Ascending aorta (tissue), 2 donors: ENCODE results near the gene NRXN2. TPM values are rescaled to one million over a fixed set of nuclear protein-coding genes. Genes with fewer than 3 reads are reported as not detected.

Experiments
- DNase-seq, 2 donors: peaks; one replicate each; pipeline ENCODE4 v3.0.0-alpha.2; 2019; ENCODE audit warnings: low spot score in 2 of 2
- H3K27ac ChIP-seq, 2 donors: fragments of 200-600 bp; sonication (generic); one replicate each; pipeline ENCODE4 v1.5.1; 2016 to 2017; ENCODE audit warnings: mild to moderate bottlenecking in 1 of 2
- H3K27me3 ChIP-seq: fragments of 200-600 bp; sonication (generic); one replicate; pipeline ENCODE4 v1.5.1; 2017
- H3K36me3 ChIP-seq, 2 donors: fragments of 200-600 bp; sonication (generic); one replicate each; pipeline ENCODE4 v1.5.1; 2016
- H3K4me1 ChIP-seq, 2 donors: fragments of 200-600 bp; sonication (generic); one replicate each; pipeline ENCODE4 v1.5.1; 2016 to 2017; ENCODE audit warnings: mild to moderate bottlenecking in 1 of 2
- H3K4me3 ChIP-seq, 2 donors: fragments of 200-600 bp; sonication (generic); one replicate each; pipeline ENCODE4 v1.5.1; 2016 to 2017; ENCODE audit warnings: mild to moderate bottlenecking in 1 of 2
- H3K9me3 ChIP-seq, 2 donors: fragments of 200-600 bp; sonication (generic); one replicate each; pipeline ENCODE4 v1.5.1; 2016
- intact Hi-C: fragments of 100-400 bp; cut with DNase I; formaldehyde crosslinking; loops from one replicate; pipeline ENCODE4 v1.15.1; 2023
- total RNA-seq: library from RNA; depleted of rRNA; stranded (reverse); fragments of >200 nt; gene quantifications from one replicate; pipeline ENCODE4 v1.1.0, GENCODE V29; 2016
- TF ChIP-seq, protein P1 (sequence below), 3 experiments: fragments of 200-600 bp in 2 of 3; fragments of 450-650 bp in 1 of 3; sonication (generic) in 2 of 3; IDR thresholded peaks; one replicate each; pipeline ENCODE4 v1.5.1; 2016 to 2019; ENCODE audit warnings: antibody characterized with exemption in 3 of 3, mild to moderate bottlenecking in 1 of 3, moderate library complexity in 1 of 3

NRXN2 gene
- total RNA-seq, 1 donor from 2014 or later: 26.0 TPM

DNA sequence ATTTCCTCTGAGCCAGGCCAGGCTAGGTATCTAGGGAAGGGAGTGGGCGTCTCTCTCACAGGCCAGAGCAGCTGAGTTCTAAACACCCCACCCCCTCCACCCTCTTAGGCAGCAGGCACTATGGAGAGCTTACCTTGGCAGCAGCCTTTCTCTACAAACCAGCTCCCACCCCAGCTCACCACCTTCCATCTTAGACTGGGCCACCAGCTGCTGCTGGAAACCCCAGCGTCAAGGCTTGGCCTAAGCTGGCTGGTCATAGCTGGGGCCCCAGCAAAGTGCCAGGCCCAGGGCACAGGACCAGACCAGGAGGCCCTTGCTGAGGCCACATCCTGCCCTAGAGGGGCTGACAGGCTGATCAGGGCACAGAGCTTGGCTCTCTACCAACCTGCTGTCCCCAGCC, 111.8 kb downstream of the NRXN2 start:
- DNase-seq: no peak
- no peak overlapping the region for H3K27ac ChIP-seq
- peaks cover 5 to 19% of the 10 kb centered on the region in 2 donors for H3K36me3 ChIP-seq
- TF ChIP-seq, protein P1, sequence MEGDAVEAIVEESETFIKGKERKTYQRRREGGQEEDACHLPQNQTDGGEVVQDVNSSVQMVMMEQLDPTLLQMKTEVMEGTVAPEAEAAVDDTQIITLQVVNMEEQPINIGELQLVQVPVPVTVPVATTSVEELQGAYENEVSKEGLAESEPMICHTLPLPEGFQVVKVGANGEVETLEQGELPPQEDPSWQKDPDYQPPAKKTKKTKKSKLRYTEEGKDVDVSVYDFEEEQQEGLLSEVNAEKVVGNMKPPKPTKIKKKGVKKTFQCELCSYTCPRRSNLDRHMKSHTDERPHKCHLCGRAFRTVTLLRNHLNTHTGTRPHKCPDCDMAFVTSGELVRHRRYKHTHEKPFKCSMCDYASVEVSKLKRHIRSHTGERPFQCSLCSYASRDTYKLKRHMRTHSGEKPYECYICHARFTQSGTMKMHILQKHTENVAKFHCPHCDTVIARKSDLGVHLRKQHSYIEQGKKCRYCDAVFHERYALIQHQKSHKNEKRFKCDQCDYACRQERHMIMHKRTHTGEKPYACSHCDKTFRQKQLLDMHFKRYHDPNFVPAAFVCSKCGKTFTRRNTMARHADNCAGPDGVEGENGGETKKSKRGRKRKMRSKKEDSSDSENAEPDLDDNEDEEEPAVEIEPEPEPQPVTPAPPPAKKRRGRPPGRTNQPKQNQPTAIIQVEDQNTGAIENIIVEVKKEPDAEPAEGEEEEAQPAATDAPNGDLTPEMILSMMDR (IDR thresholded peaks at IDR 0.05): no peak
- H3K4me1 ChIP-seq: peaks cover 2 to 6% of the 10 kb centered on the region in 2 donors
- H3K27me3 ChIP-seq: no peaks in the 10 kb centered on the region
- no peaks in the 10 kb centered on the region for H3K9me3 ChIP-seq
- intact Hi-C loops: no loop called here
- no peak overlapping the region for H3K4me3 ChIP-seq

DNA sequence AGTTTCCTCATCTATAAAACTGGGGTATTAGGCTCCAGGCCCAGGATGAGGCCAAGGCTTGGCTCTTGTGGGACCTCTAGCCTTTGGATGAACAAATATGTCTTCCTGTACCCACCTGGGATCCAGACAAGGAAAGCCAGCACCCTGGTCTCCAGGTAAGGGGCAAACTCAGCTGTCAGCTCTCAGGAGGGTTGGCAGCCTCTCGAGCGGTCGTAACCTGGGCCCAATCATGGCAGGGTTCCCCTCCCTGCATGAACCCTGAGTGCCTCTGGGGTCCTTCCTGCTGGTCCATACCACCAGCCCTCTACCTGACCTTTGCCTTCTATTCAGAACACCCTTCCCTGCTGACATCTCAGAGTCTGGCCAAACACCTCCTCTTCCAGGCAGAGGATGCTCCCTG, 112.4 kb downstream of the NRXN2 start:
- H3K4me1 ChIP-seq: peaks cover 2 to 6% of the 10 kb centered on the region in 2 donors
- no peak for DNase-seq

DNA sequence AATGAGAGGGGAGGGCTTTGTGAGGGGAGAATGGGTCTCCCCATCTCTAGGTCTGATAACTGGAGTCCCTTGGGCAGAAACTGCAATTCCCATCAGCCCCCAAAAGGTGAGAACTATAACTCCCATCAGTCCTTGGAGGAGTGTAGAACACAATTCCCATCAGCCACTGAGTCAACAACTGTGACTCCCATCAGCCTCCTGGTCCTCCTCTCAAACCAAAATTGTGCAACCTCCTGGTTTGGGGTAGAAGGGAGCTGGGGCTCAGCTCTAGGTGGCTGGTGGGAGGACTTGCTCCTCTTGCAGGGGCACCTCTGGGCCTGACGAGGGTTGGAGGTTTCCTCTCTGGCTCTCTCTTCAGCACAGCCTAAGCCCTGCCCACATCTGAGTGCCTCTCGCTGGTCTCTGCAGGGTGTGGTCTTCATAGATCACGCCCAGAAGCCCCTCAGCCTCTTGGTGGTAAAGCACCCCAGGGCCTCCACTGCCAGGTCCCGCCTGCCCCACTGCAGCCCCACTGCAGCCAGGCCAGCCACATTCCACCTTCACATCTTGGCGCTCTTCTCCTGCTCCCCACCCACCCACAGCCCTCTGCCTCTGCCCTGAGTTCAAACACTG, 113.5 kb downstream of the NRXN2 start:
- no peak for DNase-seq
- H3K4me1 ChIP-seq: peaks cover 2 to 6% of the 10 kb centered on the region in 2 donors
- no peaks in the 10 kb centered on the region for H3K27me3 ChIP-seq
- intact Hi-C loops: no loop called here
- H3K27ac ChIP-seq: no peak overlapping the region
- TF ChIP-seq, protein P1 (IDR thresholded peaks at IDR 0.05): no peak
- no peaks in the 10 kb centered on the region for H3K9me3 ChIP-seq
- H3K4me3 ChIP-seq: no peak overlapping the region
- peaks cover 0 to 9% of the 10 kb centered on the region in 2 donors for H3K36me3 ChIP-seq

More for the DNA sequence above, 112.4 kb downstream of the NRXN2 start:
- Histone ChIP-seq H3K36me3 (peaks cover 5 to 17% of the 10 kb centered on the region in 2 donors), H3K9me3 (no peaks in the 10 kb centered on the region), H3K27me3 (no peaks in the 10 kb centered on the region), H3K4me3 (no peak overlapping the region), H3K27ac (no peak overlapping the region)
- TF ChIP-seq, protein P1 (IDR thresholded peaks at IDR 0.05): no peak
- intact Hi-C loops: no loop called here

DNA sequence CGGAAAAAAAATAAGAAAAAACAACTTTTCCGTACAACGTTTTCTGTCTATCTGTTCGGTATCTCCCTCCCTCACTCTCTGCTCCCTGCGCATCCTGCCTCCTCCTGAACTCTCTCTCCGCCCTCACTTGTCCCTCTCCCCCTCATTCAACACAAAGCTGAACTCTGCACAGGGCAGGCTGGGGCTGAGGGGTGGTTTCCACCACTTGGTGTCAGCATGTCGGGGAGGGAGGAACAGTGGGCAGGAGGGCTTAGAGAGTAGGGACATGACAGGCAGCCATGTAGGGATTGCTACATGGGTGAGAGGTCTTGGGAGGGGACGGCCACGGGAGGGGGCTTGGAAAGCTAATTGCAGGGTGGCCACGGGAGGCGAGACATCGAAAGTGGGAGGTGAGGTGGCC, 114.4 kb downstream of the NRXN2 start:
- TF ChIP-seq, protein P1 (IDR thresholded peaks at IDR 0.05): no peak
- peak overlapping the region in 1 of 2 donors; percentile 4 for H3K27ac ChIP-seq
- peaks cover 2 to 6% of the 10 kb centered on the region in 2 donors for H3K4me1 ChIP-seq
- DNase-seq: no peak
- intact Hi-C loops: no loop called here
- peaks cover 0 to 7% of the 10 kb centered on the region in 2 donors for H3K36me3 ChIP-seq
- peak overlapping the region in 1 of 2 donors; percentile 26 for H3K4me3 ChIP-seq
- H3K27me3 ChIP-seq: no peaks in the 10 kb centered on the region
- no peaks in the 10 kb centered on the region for H3K9me3 ChIP-seq

DNA sequence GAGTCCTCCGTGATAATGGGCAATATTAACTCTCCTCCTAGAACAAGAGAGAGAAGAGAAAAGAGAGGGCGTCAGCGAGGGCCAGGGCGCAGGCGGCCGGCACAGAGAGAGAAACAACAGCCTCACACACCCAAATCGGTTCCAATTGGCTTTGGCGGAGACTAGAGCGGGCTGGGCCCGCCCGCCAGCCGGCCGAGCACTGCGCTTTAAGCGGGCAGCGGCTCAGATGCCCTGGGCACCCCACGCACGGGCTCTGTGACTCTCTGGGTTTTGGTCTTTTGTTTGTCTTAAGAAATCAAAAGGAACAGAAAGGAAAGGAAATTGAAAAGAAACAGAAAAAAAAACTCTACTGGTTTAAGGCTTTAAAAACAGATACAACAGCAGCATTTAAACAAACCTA, 115.0 kb downstream of the NRXN2 start:
- H3K9me3 ChIP-seq: no peaks in the 10 kb centered on the region
- peak overlapping the region; percentile 34 to 45 for H3K27ac ChIP-seq
- H3K4me3 ChIP-seq: peak overlapping the region; percentile 26 to 58
- DNase-seq: peak in 1 of 2 donors; percentile 70
- H3K27me3 ChIP-seq: no peaks in the 10 kb centered on the region
- H3K36me3 ChIP-seq: peaks cover 0 to 4% of the 10 kb centered on the region in 2 donors
- intact Hi-C loops: no loop called here
- TF ChIP-seq, protein P1 (IDR thresholded peaks at IDR 0.05): no peak
- peaks cover 2 to 6% of the 10 kb centered on the region in 2 donors for H3K4me1 ChIP-seq
